PC-3 (cell line): Measurements from ENCODE around the gene ABCC2. TPM values are rescaled to one million over a fixed set of nuclear protein-coding genes. Genes with fewer than 3 reads are reported as not detected.

Source experiments
- ATAC-seq: fragments of 200-7000 bp; cut with Tn5 transposase; 2 replicates; pipeline ENCODE4 v1.9.1; 2020; ENCODE audit warnings: mild to moderate bottlenecking, moderate library complexity
- BruUV-seq: library from RNA; stranded (reverse); fragments of 400-500 nt; replicated peaks from 2 replicates; lab custom pipeline; 2021; lab: Mats Ljungman, UMichigan
- CTCF ChIA-PET: fragments of 300-600 bp; sonication (Branson Sonifier 250); formaldehyde crosslinking; loops from one replicate; lab custom pipeline; 2022; ENCODE audit warnings: antibody characterized with exemption; lab: Charles Lee
- POLR2A ChIA-PET: fragments of 300-600 bp; sonication (Branson Sonifier 250); formaldehyde crosslinking; loops from one replicate; lab custom pipeline; 2022; ENCODE audit warnings: antibody characterized with exemption; ENCODE audit not compliant: unreplicated experiment; lab: Charles Lee
- DNase-seq: peaks from one replicate; pipeline ENCODE4 v3.0.0-alpha.2; 2015
- H2AFZ ChIP-seq: fragments of 300-600 bp; sonication (generic); 2 replicates; pipeline ENCODE4 v1.6.0; 2016; ENCODE audit warnings: antibody characterized with exemption, low read length
- H3F3A ChIP-seq: fragments of 300-600 bp; sonication (generic); one replicate; pipeline ENCODE4 v1.6.0; 2017; ENCODE audit warnings: antibody characterized with exemption, low read length, control low read depth, mild to moderate bottlenecking; ENCODE audit not compliant: unreplicated experiment
- H3K27ac ChIP-seq: fragments of 300-600 bp; sonication (generic); 2 replicates; pipeline ENCODE4 v1.5.1; 2016; ENCODE audit warnings: mild to moderate bottlenecking, low read length
- H3K27me3 ChIP-seq: fragments of 300-600 bp; sonication (generic); 2 replicates; pipeline ENCODE4 v1.6.1; 2016; ENCODE audit warnings: low read length, mixed read lengths
- H3K36me3 ChIP-seq: fragments of 300-600 bp; sonication (generic); 2 replicates; pipeline ENCODE4 v1.6.1; 2016; ENCODE audit warnings: low read depth, mixed run types, low read length, mixed read lengths
- H3K4me1 ChIP-seq: fragments of 300-600 bp; sonication (generic); 2 replicates; pipeline ENCODE4 v1.5.1; 2016; ENCODE audit warnings: low read length; ENCODE audit not compliant: insufficient read depth
- H3K4me2 ChIP-seq: fragments of 300-600 bp; sonication (generic); 2 replicates; pipeline ENCODE4 v1.6.0; 2016; ENCODE audit warnings: low read length
- H3K4me3 ChIP-seq: fragments of 300-600 bp; sonication (generic); 2 replicates; pipeline ENCODE4 v1.5.1; 2016; ENCODE audit warnings: mild to moderate bottlenecking, low read length, mixed read lengths
- H3K79me2 ChIP-seq: fragments of 300-600 bp; sonication (generic); 2 replicates; pipeline ENCODE4 v1.6.1; 2017; ENCODE audit warnings: low read length, mixed read lengths
- H3K9ac ChIP-seq: fragments of 300-600 bp; sonication (generic); 2 replicates; pipeline ENCODE4 v1.6.0; 2016; ENCODE audit warnings: mild to moderate bottlenecking, low read length
- H3K9me2 ChIP-seq: fragments of 300-600 bp; sonication (generic); replicated peaks from 2 replicates; pipeline ENCODE4 v1.6.1; 2016; ENCODE audit warnings: mixed run types, low read length, mixed read lengths
- H3K9me3 ChIP-seq: fragments of 300-600 bp; sonication (generic); 2 replicates; pipeline ENCODE4 v1.6.1; 2016; ENCODE audit warnings: low read length, mixed read lengths
- H4K20me1 ChIP-seq: fragments of 300-600 bp; sonication (generic); 2 replicates; pipeline ENCODE4 v1.6.1; 2016; ENCODE audit warnings: low read length, mixed read lengths
- EZH2 ChIP-seq: fragments of 300-600 bp; sonication (generic); IDR thresholded peaks from one replicate; pipeline ENCODE4 v1.6.1; 2017; ENCODE audit warnings: antibody characterized with exemption, mild to moderate bottlenecking, low read length; ENCODE audit not compliant: unreplicated experiment
- EZH2phosphoT487 ChIP-seq: fragments of 300-600 bp; sonication (generic); IDR thresholded peaks from 2 replicates; pipeline ENCODE4 v1.6.1; 2018; ENCODE audit warnings: mild to moderate bottlenecking, antibody characterized with exemption, low read length, borderline replicate concordance
- intact Hi-C: fragments of 100-400 bp; cut with micrococcal nuclease; formaldehyde crosslinking; loops from 2 replicates; pipeline ENCODE4 v1.9.0; 2023
- total RNA-seq: library from RNA; depleted of rRNA; stranded (reverse); fragments of >200 nt; gene quantifications from 2 replicates; pipeline ENCODE4 v1.2.3, GENCODE V29; 2014
- TF ChIP-seq, protein P1 (sequence below): fragments of 300-600 bp; sonication (generic); conservative IDR thresholded peaks from 2 replicates; pipeline ENCODE4 v1.5.1; 2017; ENCODE audit warnings: antibody characterized with exemption, low read depth, mild to moderate bottlenecking, low read length

The ABCC2 gene
- total RNA-seq, 1 experiment from 2014 or later = 2.4 TPM

DNA sequence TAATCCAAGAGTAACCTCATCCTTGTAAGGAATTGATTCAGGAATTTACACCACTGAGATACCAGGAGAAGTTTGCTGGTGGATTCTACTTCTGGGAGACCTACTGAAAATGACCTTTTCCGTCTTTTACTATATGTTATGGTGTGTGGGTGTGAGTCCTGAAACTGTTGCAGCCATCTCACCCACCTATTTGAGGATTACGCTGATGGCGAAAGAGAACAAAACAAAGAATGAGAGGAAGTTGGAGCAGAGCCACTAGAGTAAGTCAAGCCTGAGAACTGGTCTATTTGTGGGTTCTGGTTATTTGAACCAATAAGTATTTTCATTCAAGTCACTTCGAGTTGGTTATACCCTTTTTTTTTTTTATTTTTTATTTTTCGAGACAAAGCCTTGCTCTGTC lies 12.7 kb upstream of the ABCC2 start:
- no peak overlapping the region for H3K4me3 ChIP-seq
- no TSS peak for BruUV-seq
- no peaks in the 10 kb centered on the region for H3K9me2 ChIP-seq
- intact Hi-C loops = no loop called here
- H2AFZ ChIP-seq = no peak overlapping the region
- ATAC-seq (no peak), DNase-seq (no peak)
- H3F3A ChIP-seq = no peaks in the 10 kb centered on the region
- ChIA-PET CTCF (no interaction called here), POLR2A (no interaction called here)
- H3K27me3 ChIP-seq = no peaks in the 10 kb centered on the region
- no peak overlapping the region for H3K9ac ChIP-seq
- no peaks in the 10 kb centered on the region for H4K20me1 ChIP-seq
- H3K27ac ChIP-seq = no peak overlapping the region
- H3K9me3 ChIP-seq = no peaks in the 10 kb centered on the region
- TF ChIP-seq, protein P1, sequence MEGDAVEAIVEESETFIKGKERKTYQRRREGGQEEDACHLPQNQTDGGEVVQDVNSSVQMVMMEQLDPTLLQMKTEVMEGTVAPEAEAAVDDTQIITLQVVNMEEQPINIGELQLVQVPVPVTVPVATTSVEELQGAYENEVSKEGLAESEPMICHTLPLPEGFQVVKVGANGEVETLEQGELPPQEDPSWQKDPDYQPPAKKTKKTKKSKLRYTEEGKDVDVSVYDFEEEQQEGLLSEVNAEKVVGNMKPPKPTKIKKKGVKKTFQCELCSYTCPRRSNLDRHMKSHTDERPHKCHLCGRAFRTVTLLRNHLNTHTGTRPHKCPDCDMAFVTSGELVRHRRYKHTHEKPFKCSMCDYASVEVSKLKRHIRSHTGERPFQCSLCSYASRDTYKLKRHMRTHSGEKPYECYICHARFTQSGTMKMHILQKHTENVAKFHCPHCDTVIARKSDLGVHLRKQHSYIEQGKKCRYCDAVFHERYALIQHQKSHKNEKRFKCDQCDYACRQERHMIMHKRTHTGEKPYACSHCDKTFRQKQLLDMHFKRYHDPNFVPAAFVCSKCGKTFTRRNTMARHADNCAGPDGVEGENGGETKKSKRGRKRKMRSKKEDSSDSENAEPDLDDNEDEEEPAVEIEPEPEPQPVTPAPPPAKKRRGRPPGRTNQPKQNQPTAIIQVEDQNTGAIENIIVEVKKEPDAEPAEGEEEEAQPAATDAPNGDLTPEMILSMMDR = no peak
- TF ChIP-seq EZH2 (no peak), EZH2phosphoT487 (no peak)
- H3K4me1 ChIP-seq = no peaks in the 10 kb centered on the region
- no peak overlapping the region for H3K4me2 ChIP-seq
- H3K79me2 ChIP-seq = no peaks in the 10 kb centered on the region
- no peaks in the 10 kb centered on the region for H3K36me3 ChIP-seq

DNA sequence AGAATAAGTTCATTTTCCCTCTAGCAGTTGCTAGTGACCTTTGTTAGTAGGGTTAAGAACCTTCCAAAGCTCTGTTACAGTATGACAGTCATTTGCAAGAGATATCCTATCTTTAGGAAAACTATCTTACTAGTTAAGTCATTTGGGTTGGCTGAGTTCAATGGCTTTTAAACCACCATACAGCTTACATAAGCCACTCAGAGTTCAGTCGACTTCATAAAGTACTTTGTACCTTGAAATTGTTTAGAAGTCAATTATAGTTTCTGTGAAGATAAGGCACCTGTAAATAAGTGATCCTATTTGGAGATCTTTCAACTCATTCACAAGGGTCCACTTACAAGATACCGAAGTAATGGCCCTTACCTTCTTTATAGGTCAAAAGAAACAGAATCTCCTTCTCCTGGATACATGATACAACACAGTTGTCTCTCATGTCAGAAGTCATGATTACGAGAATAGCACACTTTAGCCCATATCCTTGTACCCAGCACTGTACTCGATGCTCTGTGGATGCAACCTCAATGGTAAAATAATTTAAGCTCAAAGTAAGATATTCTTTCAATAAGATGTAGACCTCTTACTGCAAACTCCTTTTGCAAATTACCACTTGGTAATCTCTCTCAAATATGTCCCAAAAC lies 11.9 kb upstream of the ABCC2 start:
- H3K4me1 ChIP-seq = peaks cover 2% of the 10 kb centered on the region
- no peak overlapping the region for H3K4me2 ChIP-seq
- H3K79me2 ChIP-seq = no peaks in the 10 kb centered on the region
- H3K27me3 ChIP-seq = no peaks in the 10 kb centered on the region
- ATAC-seq (no peak), DNase-seq (no peak)
- no peak overlapping the region for H3K27ac ChIP-seq
- no peaks in the 10 kb centered on the region for H3K36me3 ChIP-seq
- POLR2A ChIA-PET = no interaction called here
- intact Hi-C loops = no loop called here
- H2AFZ ChIP-seq = no peak overlapping the region
- CTCF ChIA-PET = no interaction called here
- no peaks in the 10 kb centered on the region for H4K20me1 ChIP-seq
- H3K9ac ChIP-seq = no peak overlapping the region
- no peak for TF ChIP-seq EZH2phosphoT487
- TF ChIP-seq, protein P1 = no peak
- TF ChIP-seq EZH2 = no peak
- BruUV-seq = no TSS peak
- H3K9me2 ChIP-seq = no peaks in the 10 kb centered on the region
- H3F3A ChIP-seq = no peaks in the 10 kb centered on the region
- no peaks in the 10 kb centered on the region for H3K9me3 ChIP-seq
- no peak overlapping the region for H3K4me3 ChIP-seq

DNA sequence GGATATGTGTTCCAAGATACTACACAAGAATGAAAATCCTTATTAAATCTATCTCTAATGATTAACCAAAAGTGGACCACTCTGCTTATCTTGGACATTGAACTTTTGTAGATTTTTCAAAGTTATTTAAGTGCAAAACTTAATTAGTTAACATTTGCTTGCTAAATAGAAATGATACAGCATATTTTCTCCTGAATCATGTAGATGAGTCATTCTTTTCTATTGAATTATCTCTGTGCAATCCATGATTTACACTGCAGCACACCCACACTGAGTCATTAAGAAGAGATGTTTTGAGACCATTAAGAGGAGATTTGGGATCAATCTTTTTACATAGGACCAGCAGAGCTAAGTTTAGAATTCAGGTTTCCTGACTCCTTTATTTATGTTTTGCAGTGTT lies 6.6 kb upstream of the ABCC2 start:
- ATAC-seq (peak; percentile 56), DNase-seq (peak; percentile 76)
- Histone ChIP-seq H3K79me2 (no peaks in the 10 kb centered on the region), H3K36me3 (no peaks in the 10 kb centered on the region), H3K9me3 (no peaks in the 10 kb centered on the region), H3K4me3 (no peak overlapping the region), H3K4me2 (peak overlapping the region; percentile 70), H3K27ac (peak overlapping the region; percentile 93), H3K9ac (peak overlapping the region; percentile 61), H3K4me1 (peaks cover 51% of the 10 kb centered on the region), H2AFZ (peak overlapping the region; percentile 40; the same call in 1 of the 2 replicates), H3K9me2 (no peaks in the 10 kb centered on the region), H3F3A (peaks cover 12% of the 10 kb centered on the region), H4K20me1 (no peaks in the 10 kb centered on the region), H3K27me3 (no peaks in the 10 kb centered on the region)
- no peak for TF ChIP-seq EZH2
- TF ChIP-seq, protein P1 = no peak
- TF ChIP-seq EZH2phosphoT487 = no peak
- CTCF ChIA-PET = no interaction called here
- intact Hi-C loops = loop anchor here (5.0 kb wide), 2 partner anchors 34 to 56 kb away; no protein-coding TSS in a partner anchor
- no TSS peak for BruUV-seq
- POLR2A ChIA-PET = interaction anchor here (0.7 kb wide), 1 partner anchor 233 kb away, joined by 4 read pairs; no protein-coding TSS in a partner anchor
